ENCODE results near the gene PLD6. TPM values are rescaled to one million over a fixed set of nuclear protein-coding genes. Genes with fewer than 3 reads are reported as not detected.

PLD6 gene
- total RNA-seq, 1 experiment from 2014 or later: 0.09 TPM

DNA sequence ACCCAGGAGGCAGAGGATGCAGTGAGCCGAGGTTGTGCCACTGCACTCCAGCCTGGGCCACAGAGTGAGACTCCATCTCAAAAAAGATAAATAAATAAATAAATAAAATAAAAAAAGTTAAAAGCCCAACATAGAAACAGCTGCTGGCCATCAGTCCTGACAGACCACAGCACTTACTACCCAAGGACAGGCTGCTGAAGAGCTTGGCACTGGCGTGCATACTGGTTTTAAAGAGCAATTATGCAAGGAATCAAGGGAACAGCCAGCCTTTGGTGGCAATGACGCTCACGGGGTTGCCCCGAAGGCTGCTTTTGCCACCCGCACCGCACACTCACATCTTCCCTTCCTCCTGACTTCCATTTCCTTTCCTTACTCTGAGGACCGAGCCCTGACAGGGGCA, 4.2 kb downstream of the PLD6 start:
- no peak for DNase-seq
- Histone ChIP-seq H2AK5ac (ENCODE audit: insufficient read length, low read length) (no peak overlapping the region), H2BK120ac (ENCODE audit: low read depth, low read length, poor library complexity, severe bottlenecking) (no peak overlapping the region), H3K56ac (ENCODE audit: insufficient read length, low read depth, low read length) (no peak overlapping the region), H2BK20ac (ENCODE audit: low read depth, low read length, poor library complexity, severe bottlenecking) (no peak overlapping the region), H3K27ac (ENCODE audit: insufficient read length, low read depth, low read length) (no peak overlapping the region), H3K14ac (ENCODE audit: insufficient read depth, low read length) (no peak overlapping the region), H3K18ac (ENCODE audit: insufficient read length, low read depth, low read length) (no peak overlapping the region), H4K5ac (ENCODE audit: insufficient read length, low read depth, low read length) (no peak overlapping the region), H3K9ac (ENCODE audit: extremely low read depth, insufficient read length, low read length) (no peak overlapping the region), H2AFZ (ENCODE audit: low read length) (no peak overlapping the region), H2BK5ac (ENCODE audit: insufficient read length, low read length) (no peak overlapping the region), H3K79me1 (ENCODE audit: insufficient read depth, low read depth, low read length, poor library complexity, severe bottlenecking) (no peaks in the 10 kb centered on the region), H3K79me2 (ENCODE audit: insufficient read depth, low read length) (no peaks in the 10 kb centered on the region), H3T11ph (ENCODE audit: low read length) (no peak overlapping the region), H3K4me1 (ENCODE audit: insufficient read depth, low read length) (no peaks in the 10 kb centered on the region), H4K91ac (ENCODE audit: insufficient read length, low read depth, low read length) (no peak overlapping the region), H2BK15ac (ENCODE audit: low read depth, low read length) (no peak overlapping the region), H2BK12ac (ENCODE audit: insufficient read length, low read depth, low read length) (no peak overlapping the region), H3K4me2 (ENCODE audit: insufficient read depth, insufficient read length, low read length) (no peak overlapping the region), H3K4ac (ENCODE audit: low read depth, low read length) (no peak overlapping the region), H4K20me1 (ENCODE audit: control insufficient read depth, insufficient read depth, insufficient read length) (no peaks in the 10 kb centered on the region), H4K8ac (replicated peaks; ENCODE audit: insufficient read length, low read depth, low read length) (no peak overlapping the region), H3K23ac (ENCODE audit: insufficient read length, low read depth, low read length) (no peak overlapping the region), H3K9me3 (ENCODE audit: control insufficient read depth, low read depth, low read length) (no peaks in the 10 kb centered on the region), H3K23me2 (ENCODE audit: insufficient read length, low read depth, low read length, poor library complexity, severe bottlenecking) (peaks cover 3% of the 10 kb centered on the region), H3K27me3 (ENCODE audit: insufficient read depth, low read length) (no peaks in the 10 kb centered on the region)
- TF ChIP-seq, protein P1, sequence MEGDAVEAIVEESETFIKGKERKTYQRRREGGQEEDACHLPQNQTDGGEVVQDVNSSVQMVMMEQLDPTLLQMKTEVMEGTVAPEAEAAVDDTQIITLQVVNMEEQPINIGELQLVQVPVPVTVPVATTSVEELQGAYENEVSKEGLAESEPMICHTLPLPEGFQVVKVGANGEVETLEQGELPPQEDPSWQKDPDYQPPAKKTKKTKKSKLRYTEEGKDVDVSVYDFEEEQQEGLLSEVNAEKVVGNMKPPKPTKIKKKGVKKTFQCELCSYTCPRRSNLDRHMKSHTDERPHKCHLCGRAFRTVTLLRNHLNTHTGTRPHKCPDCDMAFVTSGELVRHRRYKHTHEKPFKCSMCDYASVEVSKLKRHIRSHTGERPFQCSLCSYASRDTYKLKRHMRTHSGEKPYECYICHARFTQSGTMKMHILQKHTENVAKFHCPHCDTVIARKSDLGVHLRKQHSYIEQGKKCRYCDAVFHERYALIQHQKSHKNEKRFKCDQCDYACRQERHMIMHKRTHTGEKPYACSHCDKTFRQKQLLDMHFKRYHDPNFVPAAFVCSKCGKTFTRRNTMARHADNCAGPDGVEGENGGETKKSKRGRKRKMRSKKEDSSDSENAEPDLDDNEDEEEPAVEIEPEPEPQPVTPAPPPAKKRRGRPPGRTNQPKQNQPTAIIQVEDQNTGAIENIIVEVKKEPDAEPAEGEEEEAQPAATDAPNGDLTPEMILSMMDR (conservative IDR thresholded peaks at IDR 0.05): no peak
- Mint-ChIP-seq H3K9me3 (no peaks in the 10 kb centered on the region), H3K36me3 (ENCODE audit: insufficient read depth in 1 of 3, low read depth in 3 of 3) (no peaks in the 10 kb centered on the region), H3K4me1 (no peaks in the 10 kb centered on the region), H3K27me3 (ENCODE audit: low read depth) (peaks cover 4% of the 10 kb centered on the region), H3K27ac (no peak overlapping the region; a peak in 1 of 7 replicates), H3K4me3 (no peak overlapping the region)
- WGBS (ENCODE audit: extremely low coverage, insufficient read length, low lambda C conversion rate): no CpG with 5 or more reads among the region's 8 CpGs

All from H9 (cell line).